Measurements from ENCODE around the gene PBX3. TPM values are rescaled to one million over a fixed set of nuclear protein-coding genes. Genes with fewer than 3 reads are reported as not detected.

PBX3 gene
- total RNA-seq, 1 experiment from 2014 or later: 46.0 TPM

DNA sequence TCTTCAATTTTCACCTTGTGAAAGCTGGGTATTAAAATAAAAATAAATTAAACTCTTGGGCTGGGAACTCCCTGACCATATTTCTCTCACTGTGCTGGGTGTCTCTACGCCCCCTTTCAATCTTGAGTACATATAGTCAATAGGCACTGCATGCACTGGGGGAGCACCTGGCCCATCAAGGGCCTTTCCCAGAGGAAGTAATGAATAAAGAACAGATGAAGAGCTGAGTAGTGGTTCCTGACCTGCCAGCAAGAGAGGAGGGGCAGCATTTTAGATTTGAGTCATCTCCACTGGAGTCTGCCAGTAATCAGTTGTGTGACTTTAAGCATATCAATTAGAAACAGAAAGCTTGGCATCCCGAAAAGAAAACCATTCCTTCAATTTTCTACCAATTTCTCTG is 46.4 kb upstream of the PBX3 start:
- Histone ChIP-seq H2BK20ac (ENCODE audit: low read depth, low read length, poor library complexity, severe bottlenecking) (no peak overlapping the region), H4K91ac (ENCODE audit: insufficient read length, low read depth, low read length) (no peak overlapping the region), H3K27me3 (ENCODE audit: insufficient read depth, low read length) (no peaks in the 10 kb centered on the region), H2BK12ac (ENCODE audit: insufficient read length, low read depth, low read length) (no peak overlapping the region), H3K14ac (ENCODE audit: insufficient read depth, low read length) (no peak overlapping the region), H2AK5ac (ENCODE audit: insufficient read length, low read length) (no peak overlapping the region), H3K79me2 (ENCODE audit: insufficient read depth, low read length) (peaks cover 30% of the 10 kb centered on the region; the same call in 1 of the 2 replicates), H3K56ac (ENCODE audit: insufficient read length, low read depth, low read length) (no peak overlapping the region), H2AFZ (ENCODE audit: low read length) (no peak overlapping the region), H3K79me1 (ENCODE audit: insufficient read depth, low read depth, low read length, poor library complexity, severe bottlenecking) (peaks cover 13% of the 10 kb centered on the region), H3K23me2 (ENCODE audit: insufficient read length, low read depth, low read length, poor library complexity, severe bottlenecking) (no peaks in the 10 kb centered on the region), H3T11ph (ENCODE audit: low read length) (no peak overlapping the region), H2BK15ac (ENCODE audit: low read depth, low read length) (no peak overlapping the region), H3K9me3 (ENCODE audit: control insufficient read depth, low read depth, low read length) (no peaks in the 10 kb centered on the region), H3K27ac (ENCODE audit: insufficient read length, low read depth, low read length) (no peak overlapping the region), H2BK120ac (ENCODE audit: low read depth, low read length, poor library complexity, severe bottlenecking) (no peak overlapping the region), H2BK5ac (ENCODE audit: insufficient read length, low read length) (no peak overlapping the region), H4K5ac (ENCODE audit: insufficient read length, low read depth, low read length) (no peak overlapping the region), H3K4me2 (ENCODE audit: insufficient read depth, insufficient read length, low read length) (no peak overlapping the region), H4K8ac (replicated peaks; ENCODE audit: insufficient read length, low read depth, low read length) (no peak overlapping the region), H3K4ac (ENCODE audit: low read depth, low read length) (no peak overlapping the region), H3K4me1 (ENCODE audit: insufficient read depth, low read length) (peaks cover 6% of the 10 kb centered on the region; the same call in 1 of the 2 replicates), H3K18ac (ENCODE audit: insufficient read length, low read depth, low read length) (no peak overlapping the region), H3K9ac (ENCODE audit: extremely low read depth, insufficient read length, low read length) (no peak overlapping the region), H4K20me1 (ENCODE audit: control insufficient read depth, insufficient read depth, insufficient read length) (no peaks in the 10 kb centered on the region), H3K23ac (ENCODE audit: insufficient read length, low read depth, low read length) (no peak overlapping the region)
- Mint-ChIP-seq H3K9me3 (no peaks in the 10 kb centered on the region), H3K27ac (peak overlapping the region; percentile 63 to 96 (median 94); a peak in 6 of 7 replicates), H3K4me1 (peaks cover 34 to 44% of the 10 kb centered on the region in 2 experiments), H3K27me3 (ENCODE audit: low read depth) (no peaks in the 10 kb centered on the region), H3K4me3 (peak overlapping the region; percentile 8 to 51; a peak in 3 of 5 replicates), H3K36me3 (ENCODE audit: insufficient read depth in 1 of 3, low read depth in 3 of 3) (no peaks in the 10 kb centered on the region)
- no CpG with 5 or more reads among the region's 2 CpGs for WGBS (ENCODE audit: extremely low coverage, insufficient read length, low lambda C conversion rate)
- peak; percentile 66 for DNase-seq
- TF ChIP-seq, protein P1, sequence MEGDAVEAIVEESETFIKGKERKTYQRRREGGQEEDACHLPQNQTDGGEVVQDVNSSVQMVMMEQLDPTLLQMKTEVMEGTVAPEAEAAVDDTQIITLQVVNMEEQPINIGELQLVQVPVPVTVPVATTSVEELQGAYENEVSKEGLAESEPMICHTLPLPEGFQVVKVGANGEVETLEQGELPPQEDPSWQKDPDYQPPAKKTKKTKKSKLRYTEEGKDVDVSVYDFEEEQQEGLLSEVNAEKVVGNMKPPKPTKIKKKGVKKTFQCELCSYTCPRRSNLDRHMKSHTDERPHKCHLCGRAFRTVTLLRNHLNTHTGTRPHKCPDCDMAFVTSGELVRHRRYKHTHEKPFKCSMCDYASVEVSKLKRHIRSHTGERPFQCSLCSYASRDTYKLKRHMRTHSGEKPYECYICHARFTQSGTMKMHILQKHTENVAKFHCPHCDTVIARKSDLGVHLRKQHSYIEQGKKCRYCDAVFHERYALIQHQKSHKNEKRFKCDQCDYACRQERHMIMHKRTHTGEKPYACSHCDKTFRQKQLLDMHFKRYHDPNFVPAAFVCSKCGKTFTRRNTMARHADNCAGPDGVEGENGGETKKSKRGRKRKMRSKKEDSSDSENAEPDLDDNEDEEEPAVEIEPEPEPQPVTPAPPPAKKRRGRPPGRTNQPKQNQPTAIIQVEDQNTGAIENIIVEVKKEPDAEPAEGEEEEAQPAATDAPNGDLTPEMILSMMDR (conservative IDR thresholded peaks at IDR 0.05): no peak
